Right lobe of liver (tissue), 6 donors: ENCODE measurements around the gene DPM1. TPM values are rescaled to one million over a fixed set of nuclear protein-coding genes. Genes with fewer than 3 reads are reported as not detected.

Experiments used
- ATAC-seq, 4 donors: fragments of 200-7000 bp; cut with Tn5 transposase; one replicate each; pipeline ENCODE4 v1.9.1; 2020; ENCODE audit warnings: mild to moderate bottlenecking in 4 of 4, moderate library complexity in 4 of 4
- DNase-seq, 3 donors: peaks; one replicate each; pipeline ENCODE4 v3.0.0-alpha.2; 2020
- H3K27ac ChIP-seq, 3 donors: fragments of 200-600 bp; one replicate each; pipeline ENCODE4 v1.8.0; 2022
- H3K27me3 ChIP-seq, 2 donors: fragments of 200-600 bp; one replicate each; pipeline ENCODE4 v1.8.0; 2022
- H3K36me3 ChIP-seq, 4 donors: fragments of 200-600 bp; sonication (generic) in 1 of 4; one replicate each; pipeline versions ENCODE4 v1.5.1 to v1.8.0; 2017 to 2022; ENCODE audit warnings: control low read depth in 1 of 4
- H3K4me1 ChIP-seq, 4 donors: fragments of 200-600 bp; sonication (generic) in 1 of 4; one replicate each; pipeline versions ENCODE4 v1.5.1 to v1.8.0; 2017 to 2022; ENCODE audit warnings: control low read depth in 1 of 4
- H3K4me3 ChIP-seq, 3 donors: fragments of 200-600 bp; one replicate each; pipeline ENCODE4 v1.8.0; 2022
- H3K9me3 ChIP-seq, 4 donors: fragments of 200-600 bp; sonication (generic) in 1 of 4; one replicate each; pipeline versions ENCODE4 v1.5.1 to v1.8.0; 2017 to 2022; ENCODE audit warnings: control low read depth in 1 of 4
- CTCF ChIP-seq, 4 donors: fragments of 200-600 bp in 3 of 4; fragments of 450-650 bp in 1 of 4; IDR thresholded peaks; one replicate each; pipeline versions ENCODE4 v1.5.1 to v1.8.0; 2016 to 2022; ENCODE audit warnings: antibody characterized with exemption in 4 of 4, mild to moderate bottlenecking in 2 of 4
- POLR2A ChIP-seq: fragments of 450-650 bp; IDR thresholded peaks from one replicate; pipeline ENCODE4 v1.6.1; 2017; ENCODE audit warnings: antibody characterized with exemption, mild to moderate bottlenecking
- WGBS: methylation state at CpG from one replicate; pipeline ENCODE4 v1.1.6; 2018; ENCODE audit warnings: low coverage, low lambda C conversion rate; ENCODE audit not compliant: insufficient coverage; ENCODE audit errors: missing lambda C conversion rate; 5-methylcytosine and 5-hydroxymethylcytosine counted together
- intact Hi-C, 2 donors: fragments of 100-400 bp; cut with DNase I; formaldehyde crosslinking; loops; one replicate each; pipeline versions ENCODE4 v1.11.2 to v1.14.1; 2022
- total RNA-seq, 6 experiments: library from RNA; depleted of rRNA in 2 of 6; stranded (reverse); fragments of >200 nt in 2 of 6; fragmentation: NEBNext Ultra II Directional in 3 of 6; extraction: Animal tissue kit (Norgen Biotek cat#: 25700) in 3 of 6; gene quantifications; one replicate each; pipeline versions ENCODE4 v1.1.0 to v1.2.4, GENCODE V29; 2016 to 2023
- donor health status: DM: no; HTN: yes; CAD: no.
- donor health status: DM: no; HTN: no; CAD: no.
- donor health status: DM: no; HTN: no; CAD: no.
- donor health status: DM: no; HTN: yes; CAD: no.
- donor health status: DM: no; HTN: yes; CAD: no.

DPM1 gene
- total RNA-seq, 6 experiments from 2014 or later = 16.6 to 40.4 (median 21.2) TPM

GRCh38 chr20:50957276-50957675 is 1.1 kb downstream of the DPM1 start:
- Histone ChIP-seq H3K27me3 (no peaks in the 10 kb centered on the region), H3K4me1 (peaks cover 0 to 28% (median 15%) of the 10 kb centered on the region in 4 donors), H3K36me3 (peaks cover 0 to 26% (median 3%) of the 10 kb centered on the region in 4 donors), H3K9me3 (no peaks in the 10 kb centered on the region), H3K27ac (peak overlapping the region in 1 of 3 donors; percentile 83), H3K4me3 (peak overlapping the region; percentile 79 to 98 (median 85))
- intact Hi-C loops = no loop called here
- DNase-seq (no peak), ATAC-seq (peak in 3 of 4 donors; percentile 23 to 32 (median 23))
- 12% methylated on average over 7 of the region's 7 CpGs for WGBS
- TF ChIP-seq POLR2A (no peak), CTCF (IDR thresholded peaks at IDR 0.05) (no peak)

- DNase-seq (no peak), ATAC-seq (no peak)
- Histone ChIP-seq H3K27ac (no peak overlapping the region), H3K4me1 (peaks cover 0 to 15% (median 9%) of the 10 kb centered on the region in 4 donors), H3K9me3 (no peaks in the 10 kb centered on the region), H3K36me3 (peaks cover 0 to 59% (median 7%) of the 10 kb centered on the region in 4 donors), H3K27me3 (no peaks in the 10 kb centered on the region), H3K4me3 (no peak overlapping the region)
- intact Hi-C loops = no loop called here
- TF ChIP-seq POLR2A (no peak), CTCF (IDR thresholded peaks at IDR 0.05) (no peak)
Observed at GRCh38 chr20:50953821-50954220, 4.5 kb downstream of the DPM1 start.

GRCh38 chr20:50953196-50953595 is 5.1 kb downstream of the DPM1 start:
- ATAC-seq (no peak), DNase-seq (no peak)
- no peak overlapping the region for H3K4me3 ChIP-seq
- WGBS = 93% methylated on average over 2 of the region's 2 CpGs
- H3K36me3 ChIP-seq = peaks cover 0 to 64% (median 9%) of the 10 kb centered on the region in 4 donors
- no peaks in the 10 kb centered on the region for H3K27me3 ChIP-seq
- TF ChIP-seq POLR2A (no peak), CTCF (IDR thresholded peaks at IDR 0.05) (no peak)
- H3K27ac ChIP-seq = no peak overlapping the region
- no peaks in the 10 kb centered on the region for H3K9me3 ChIP-seq
- peaks cover 0 to 15% (median 9%) of the 10 kb centered on the region in 4 donors for H3K4me1 ChIP-seq
- intact Hi-C loops = no loop called here

GRCh38 chr20:50948132-50948785 is 10.1 kb downstream of the DPM1 start:
- Histone ChIP-seq H3K9me3 (no peaks in the 10 kb centered on the region), H3K27me3 (no peaks in the 10 kb centered on the region), H3K36me3 (peaks cover 0 to 95% (median 29%) of the 10 kb centered on the region in 4 donors), H3K4me1 (no peaks in the 10 kb centered on the region), H3K27ac (no peak overlapping the region), H3K4me3 (no peak overlapping the region)
- DNase-seq (no peak), ATAC-seq (no peak)
- intact Hi-C loops = no loop called here
- 83% methylated on average over 4 of the region's 4 CpGs for WGBS
- TF ChIP-seq CTCF (IDR thresholded peaks at IDR 0.05) (no peak), POLR2A (no peak)
